Fibroblast of skin of right biceps (primary cell): Measurements from ENCODE around the gene RABL6.
"Not testable (repeated sequence)": the region's sequence is repeated elsewhere in the genome, so short reads cannot be mapped to it uniquely, and the experiment has no call there.

Experiments used
- DNase-seq: peaks from one replicate; pipeline ENCODE4 v3.0.0-alpha.2; 2013

The RABL6 gene

DNA sequence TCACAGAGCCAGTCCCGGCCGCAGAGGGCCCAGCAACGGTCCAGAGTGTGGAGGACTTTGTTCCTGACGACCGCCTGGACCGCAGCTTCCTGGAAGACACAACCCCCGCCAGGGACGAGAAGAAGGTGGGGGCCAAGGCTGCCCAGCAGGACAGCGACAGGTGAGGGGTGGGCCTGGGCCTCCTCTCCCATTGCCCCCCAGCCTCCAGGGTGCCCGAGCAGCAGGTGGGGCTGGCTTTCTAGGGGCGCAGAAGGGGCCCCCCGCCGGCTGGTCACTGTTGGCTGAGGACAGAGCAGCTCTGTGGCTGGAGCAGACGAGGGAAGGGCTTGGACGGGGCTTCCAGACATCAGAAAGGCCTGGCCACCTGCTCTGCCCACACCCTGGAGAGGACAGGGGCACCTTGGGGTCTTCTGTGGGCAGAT lies 30.1 kb downstream of the RABL6 start:
- not testable (repeated sequence) for DNase-seq

- DNase-seq: no peak
These were observed 30.8 kb downstream of the RABL6 start for GRCh38 chr9:136838314-136839228.

DNA sequence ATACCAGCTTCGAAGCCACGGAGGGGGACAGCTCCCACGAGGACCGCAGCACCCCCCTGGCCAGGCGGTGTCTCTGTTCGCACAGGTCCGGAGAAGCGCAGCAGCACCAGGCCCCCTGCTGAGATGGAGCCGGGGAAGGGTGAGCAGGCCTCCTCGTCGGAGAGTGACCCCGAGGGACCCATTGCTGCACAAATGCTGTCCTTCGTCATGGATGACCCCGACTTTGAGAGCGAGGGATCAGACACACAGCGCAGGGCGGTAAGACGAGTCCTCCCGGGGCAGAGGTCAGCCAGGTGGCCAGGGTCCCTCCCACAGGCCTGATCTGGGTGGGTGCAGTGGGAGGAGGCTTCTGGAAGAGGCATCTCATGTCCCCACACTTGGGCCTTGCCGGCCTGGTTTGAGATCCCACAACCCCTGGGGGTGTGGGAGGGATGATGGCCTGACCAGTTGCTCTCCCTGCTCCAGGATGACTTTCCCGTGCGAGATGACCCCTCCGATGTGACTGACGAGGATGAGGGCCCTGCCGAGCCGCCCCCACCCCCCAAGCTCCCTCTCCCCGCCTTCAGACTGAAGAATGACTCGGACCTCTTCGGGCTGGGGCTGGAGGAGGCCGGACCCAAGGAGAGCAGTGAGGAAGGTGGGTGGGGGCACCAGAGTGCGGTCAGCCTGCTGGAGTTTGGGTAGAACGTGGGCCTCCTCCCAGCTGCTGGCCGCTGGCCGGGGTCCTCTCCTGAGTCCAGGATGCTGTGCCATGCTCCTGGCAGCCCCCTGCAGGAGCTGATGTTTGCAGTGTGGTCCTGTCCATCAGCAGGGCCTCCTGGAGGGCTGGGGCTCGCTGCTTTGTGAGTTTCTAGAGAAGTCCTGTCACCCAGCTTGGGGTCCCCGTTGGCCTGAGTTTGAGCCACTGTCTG lies 31.7 kb downstream of the RABL6 start:
- no peak for DNase-seq

- no peak for DNase-seq
These were observed 32.6 kb downstream of the RABL6 start for GRCh38 chr9:136840140-136840876.

GRCh38 chr9:136840877-136841645 lies 33.3 kb downstream of the RABL6 start:
- peak; percentile 50 for DNase-seq

- not testable (repeated sequence) for DNase-seq
These were observed 34.1 kb downstream of the RABL6 start for GRCh38 chr9:136841646-136842379.

DNA sequence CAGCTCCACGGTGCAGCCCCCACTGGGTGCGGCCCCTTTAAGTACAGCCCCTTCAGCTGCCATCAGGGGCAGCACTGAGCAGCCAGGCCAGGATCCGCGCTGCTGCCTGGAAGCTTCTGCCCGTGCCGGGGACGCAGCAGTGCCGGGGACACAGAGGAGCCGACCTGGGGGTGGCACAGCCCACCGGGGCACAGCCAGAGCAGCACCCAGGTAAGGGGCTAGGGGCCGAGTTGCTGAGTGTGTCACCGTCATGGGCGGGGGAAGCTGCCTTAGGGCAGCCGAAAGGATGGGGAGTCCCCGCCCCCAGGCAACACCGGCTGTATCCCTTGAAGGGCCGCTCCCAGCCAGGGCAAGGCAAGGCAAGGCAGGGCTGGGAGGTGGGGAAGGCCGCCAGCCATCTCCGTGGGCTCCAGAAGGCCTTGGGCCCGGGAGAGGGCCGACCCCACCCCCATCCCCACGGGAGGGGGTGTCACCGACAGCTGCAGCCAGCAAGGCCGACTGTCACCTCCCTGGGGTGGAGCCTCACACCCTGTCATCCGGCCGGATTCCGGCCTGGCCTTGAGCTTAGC lies 34.7 kb downstream of the RABL6 start, which contains the start of gene AJM1:
Gene AJM1, plus strand, starts transcription at position 99 of the 569 bp plus-strand sequence. CDS start 1,937 bp downstream, outside the sequence.
- DNase-seq: peak; percentile 71

- DNase-seq: not testable (repeated sequence)
These were observed 35.5 kb downstream of the RABL6 start for GRCh38 chr9:136843159-136843800.

DNA sequence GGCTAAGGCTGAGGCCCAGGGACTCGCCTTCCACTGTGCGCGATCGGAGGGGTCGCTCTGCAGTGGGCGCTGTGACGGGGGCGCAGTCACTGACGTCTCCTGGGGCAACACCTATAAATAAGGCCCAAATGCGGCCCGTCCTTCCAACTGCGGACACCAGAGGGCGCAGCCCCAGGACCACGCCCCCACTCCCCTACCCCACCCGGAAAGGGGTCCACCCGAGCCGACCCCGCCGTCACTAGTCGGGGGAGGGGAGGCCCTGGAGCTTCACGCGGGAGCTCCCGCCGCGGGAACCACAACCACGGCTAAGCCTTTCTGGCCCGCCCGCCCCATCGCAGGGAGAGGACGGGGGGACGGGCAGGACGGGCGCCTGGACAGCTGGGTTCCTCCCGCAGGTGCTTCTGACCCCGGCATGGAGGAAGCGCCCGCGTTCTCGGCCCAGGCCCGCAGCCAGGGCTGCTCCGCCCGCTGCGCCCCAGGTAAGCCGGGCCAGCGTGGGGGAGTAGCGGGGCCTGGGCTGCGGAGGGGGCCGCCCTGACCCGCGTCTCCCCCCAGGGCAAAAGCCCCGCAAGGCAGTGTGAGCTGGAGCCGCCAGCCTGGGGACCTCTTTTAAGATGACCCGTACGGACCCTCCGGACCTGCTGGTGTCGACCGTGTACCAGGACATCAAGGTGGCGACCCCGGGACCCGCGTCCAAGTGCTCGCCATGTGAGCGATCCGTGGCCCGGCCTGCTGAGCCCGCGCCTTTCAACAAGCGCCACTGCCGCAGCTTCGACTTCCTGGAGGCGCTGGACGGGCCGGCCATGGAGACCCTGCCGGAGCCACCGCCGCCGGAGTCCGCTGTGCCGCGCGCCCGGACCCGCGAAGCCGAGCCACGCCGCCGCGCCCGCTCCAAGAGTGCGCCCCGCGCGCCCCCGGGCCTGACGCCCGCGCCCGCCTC lies 36.3 kb downstream of the RABL6 start:
- DNase-seq: not testable (repeated sequence)

- no peak for DNase-seq
These were observed 37.2 kb downstream of the RABL6 start for GRCh38 chr9:136844761-136845464.

- DNase-seq: no peak
These were observed 37.9 kb downstream of the RABL6 start for GRCh38 chr9:136845465-136846260.

DNA sequence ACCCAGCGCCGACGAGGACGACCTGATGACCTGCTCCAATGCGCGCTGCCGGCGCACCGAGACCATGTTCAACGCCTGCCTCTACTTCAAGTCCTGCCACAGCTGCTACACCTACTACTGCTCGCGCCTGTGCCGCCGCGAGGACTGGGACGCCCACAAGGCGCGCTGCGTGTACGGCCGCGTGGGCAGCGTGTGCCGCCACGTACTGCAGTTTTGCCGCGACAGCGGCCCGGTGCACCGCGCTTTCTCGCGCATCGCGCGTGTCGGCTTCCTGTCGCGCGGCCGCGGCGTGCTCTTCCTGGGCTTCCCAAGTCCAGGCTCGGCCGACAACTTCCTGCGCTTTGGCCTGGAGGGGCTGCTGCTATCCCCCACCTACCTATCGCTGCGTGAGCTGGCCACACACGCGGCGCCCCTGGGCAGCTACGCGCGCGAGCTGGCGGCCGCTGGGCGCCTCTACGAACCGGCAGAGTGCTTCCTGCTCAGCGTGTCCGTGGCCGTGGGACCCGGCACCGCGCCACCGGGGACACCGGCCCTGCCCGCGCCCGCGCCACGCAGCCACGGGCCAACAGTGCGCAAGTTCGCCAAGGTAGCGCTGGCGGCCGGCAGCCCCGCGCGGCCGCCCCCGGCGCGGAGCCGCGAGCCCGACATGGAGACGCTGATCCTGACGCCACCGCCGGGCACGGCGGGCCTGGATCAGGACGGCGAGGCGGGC lies 38.8 kb downstream of the RABL6 start:
- DNase-seq: no peak

DNA sequence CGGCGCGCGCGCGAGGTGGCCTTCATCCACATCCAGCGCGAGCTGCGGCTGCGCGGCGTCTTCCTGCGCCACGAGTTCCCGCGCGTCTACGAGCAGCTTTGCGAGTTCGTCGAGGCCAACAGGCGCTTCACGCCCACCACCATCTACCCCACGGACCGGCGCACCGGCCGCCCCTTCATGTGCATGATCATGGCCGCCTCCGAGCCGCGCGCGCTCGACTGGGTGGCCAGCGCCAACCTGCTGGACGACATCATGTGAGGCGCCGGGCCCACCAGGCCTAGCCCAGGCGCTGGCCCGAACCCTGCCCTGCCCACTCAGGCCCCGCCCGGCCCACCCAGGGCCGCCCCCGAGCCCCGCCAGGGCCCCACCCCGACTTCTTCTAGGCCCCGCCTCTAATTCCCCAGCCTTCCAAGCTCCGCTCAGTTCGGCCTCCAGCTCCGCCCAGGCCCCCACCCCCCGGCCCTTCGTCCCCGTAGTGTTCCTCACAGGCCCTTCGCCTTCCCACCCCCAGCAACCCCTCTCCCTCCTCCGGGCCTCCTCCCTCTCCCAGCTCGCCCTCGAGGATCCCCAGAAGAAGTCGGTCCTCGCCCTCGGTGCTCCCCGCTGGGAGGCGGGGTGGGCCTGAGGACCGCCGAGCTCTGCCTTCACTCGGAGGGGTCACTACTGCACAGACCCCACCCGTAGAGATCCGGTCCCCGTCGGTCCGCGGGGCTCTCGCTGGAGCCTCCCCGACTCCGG lies 39.5 kb downstream of the RABL6 start:
- peak; percentile 74 for DNase-seq

- DNase-seq: peak; percentile 82
These were observed 40.2 kb downstream of the RABL6 start for GRCh38 chr9:136847826-136848392.

DNA sequence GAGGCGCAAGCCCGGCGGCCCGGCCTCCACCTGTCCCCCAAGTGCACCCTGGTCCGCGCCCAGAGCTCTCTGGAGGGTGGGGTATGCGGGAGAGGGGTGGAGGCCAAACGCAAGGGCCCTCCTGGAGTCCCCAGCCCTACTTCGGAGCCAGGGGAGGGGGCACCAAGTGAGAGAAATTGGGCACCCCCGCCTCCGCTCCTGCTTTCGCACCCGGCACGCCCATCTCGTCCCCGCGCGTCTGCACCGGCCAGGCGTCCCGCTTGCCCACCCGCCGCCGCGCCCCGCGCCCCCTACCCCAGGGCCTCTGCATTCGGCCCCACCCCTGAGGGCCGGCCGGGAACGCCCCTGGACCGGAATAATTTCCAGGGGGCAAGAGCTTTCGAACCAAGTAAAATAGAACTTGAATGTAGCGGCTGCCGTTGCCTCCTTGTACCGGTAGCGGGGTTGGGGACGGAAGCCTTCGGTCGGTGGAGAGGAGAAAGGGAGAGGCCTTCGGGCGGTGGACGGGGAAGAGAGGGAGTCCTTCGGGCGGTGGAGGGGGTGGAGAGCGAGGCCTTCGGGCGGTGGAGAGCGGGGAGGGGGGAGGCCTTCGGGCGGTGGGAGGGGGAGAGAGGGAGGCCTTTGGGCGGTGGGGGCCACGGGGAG lies 40.8 kb downstream of the RABL6 start:
- no peak for DNase-seq
